ENCODE measurements around the gene EPHB6.

EPHB6 gene

DNA sequence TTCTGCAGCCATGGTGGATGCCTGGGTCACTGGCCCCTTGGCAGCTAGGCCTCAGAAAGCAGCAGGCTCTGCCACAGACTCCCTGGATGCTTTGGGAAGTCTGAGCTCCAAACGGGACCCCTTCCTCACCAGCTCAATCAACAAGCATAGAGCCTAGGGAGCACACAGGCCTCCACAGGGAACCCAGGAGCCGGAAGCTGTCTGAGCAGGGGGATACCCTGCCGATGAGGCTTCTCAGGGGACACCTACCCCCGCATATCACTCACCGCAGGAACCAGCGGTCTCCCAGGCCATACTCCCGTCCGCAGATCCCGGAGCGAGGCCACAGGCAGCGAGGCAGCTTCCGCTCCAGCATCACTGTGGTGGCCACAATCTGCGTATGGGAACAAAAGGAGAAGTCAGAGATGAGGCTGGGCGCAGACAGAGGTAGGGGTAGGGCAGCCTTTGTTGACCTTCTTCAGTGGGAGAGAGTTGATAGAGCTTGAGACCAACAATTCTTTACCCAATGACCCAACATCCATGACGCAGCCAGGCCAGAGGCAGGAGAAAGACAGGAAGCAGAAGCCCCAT lies 17.3 kb downstream of the EPHB6 start:
- no peak overlapping the region for H3K4me3 ChIP-seq (ENCODE audit: low read depth, low read length)
- DNase-seq (ENCODE audit: low read depth), result no peak
- TF ChIP-seq CTCF (IDR thresholded peaks at IDR 0.05; ENCODE audit: insufficient read depth, low read depth, low read length, missing control alignments), result no peak

- DNase-seq (ENCODE audit: low read depth), result peak; percentile 49
- no peak overlapping the region for H3K4me3 ChIP-seq (ENCODE audit: low read depth, low read length)
- peak; percentile 84 for TF ChIP-seq CTCF (IDR thresholded peaks at IDR 0.05; ENCODE audit: insufficient read depth, low read depth, low read length, missing control alignments)
Measured at GRCh38 chr7:142873281-142873784, 18.5 kb downstream of the EPHB6 start.

DNA sequence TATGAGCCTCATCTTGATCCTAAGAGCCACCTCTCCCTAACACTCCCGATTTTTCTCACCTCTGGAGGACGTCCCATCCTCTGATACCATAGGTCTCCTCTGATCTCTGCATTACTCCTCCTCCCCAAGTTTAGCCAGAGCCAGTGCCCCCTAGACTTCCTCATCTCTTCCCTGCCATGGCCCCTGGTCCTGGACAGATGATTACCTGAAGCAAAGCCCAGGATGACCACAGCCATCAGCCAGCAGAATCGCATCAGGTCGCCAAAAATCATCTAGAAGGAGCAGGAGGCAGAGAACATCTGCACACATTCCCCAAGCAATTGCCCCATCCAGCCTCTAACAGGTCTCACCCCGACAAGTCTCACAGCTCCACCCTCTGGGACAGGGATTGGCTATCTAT lies 19.0 kb downstream of the EPHB6 start:
- no peak for DNase-seq (ENCODE audit: low read depth)
- H3K4me3 ChIP-seq (ENCODE audit: low read depth, low read length), result no peak overlapping the region
- no peak for TF ChIP-seq CTCF (IDR thresholded peaks at IDR 0.05; ENCODE audit: insufficient read depth, low read depth, low read length, missing control alignments)

DNA sequence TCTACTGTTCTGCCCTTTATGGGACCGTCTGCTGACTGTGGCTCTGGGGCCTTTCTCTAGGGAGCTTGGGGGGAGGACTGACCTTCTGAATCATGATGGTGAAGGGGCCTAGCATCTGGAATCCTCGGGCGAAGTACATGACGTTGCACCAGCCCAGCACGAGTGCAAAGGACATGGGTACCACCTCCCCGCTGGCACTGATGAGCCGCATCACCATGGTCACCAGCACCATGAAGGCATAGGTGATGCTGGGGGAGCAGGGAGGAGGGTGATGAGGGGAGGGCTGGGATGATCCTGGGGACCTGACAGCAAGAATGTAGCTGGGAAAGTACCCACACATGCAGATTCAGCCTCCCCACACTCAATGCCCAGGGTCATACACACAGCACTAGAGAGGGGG lies 19.5 kb downstream of the EPHB6 start:
- DNase-seq (ENCODE audit: low read depth), result no peak
- TF ChIP-seq CTCF (IDR thresholded peaks at IDR 0.05; ENCODE audit: insufficient read depth, low read depth, low read length, missing control alignments), result no peak
- no peak overlapping the region for H3K4me3 ChIP-seq (ENCODE audit: low read depth, low read length)

- no peak overlapping the region for H3K4me3 ChIP-seq (ENCODE audit: low read depth, low read length)
- DNase-seq (ENCODE audit: low read depth), result no peak
- TF ChIP-seq CTCF (IDR thresholded peaks at IDR 0.05; ENCODE audit: insufficient read depth, low read depth, low read length, missing control alignments), result no peak
Measured at GRCh38 chr7:142874837-142875236, 20.0 kb downstream of the EPHB6 start.

- DNase-seq (ENCODE audit: low read depth), result no peak
- TF ChIP-seq CTCF (IDR thresholded peaks at IDR 0.05; ENCODE audit: insufficient read depth, low read depth, low read length, missing control alignments), result no peak
- H3K4me3 ChIP-seq (ENCODE audit: low read depth, low read length), result no peak overlapping the region
Measured at GRCh38 chr7:142875456-142875855, 20.6 kb downstream of the EPHB6 start.
